ENCODE data around the gene VPS35. TPM values are rescaled to one million over a fixed set of nuclear protein-coding genes. Genes with fewer than 3 reads are reported as not detected.
A peak's percentile ranks its signal among the peaks of the same experiment; 100 is the strongest.

The VPS35 gene
- total RNA-seq, 1 donor = 159 TPM

- Histone ChIP-seq H3K9me3 (ENCODE audit: low read depth, low read length) (no peaks in the 10 kb centered on the region), H3K79me2 (ENCODE audit: insufficient read depth, low read length) (no peaks in the 10 kb centered on the region)
- no peak for TF ChIP-seq CTCF (IDR thresholded peaks at IDR 0.05; ENCODE audit: extremely low read depth, low read depth, low read length)
Observed at GRCh38 chr16:46658925-46659324, 30.1 kb downstream of the VPS35 start.

GRCh38 chr16:46651305-46651704, 37.7 kb downstream of the VPS35 start:
- Histone ChIP-seq H3K4me3 (ENCODE audit: insufficient read depth, low read length) (no peak overlapping the region), H3K4me2 (ENCODE audit: insufficient read depth, low read length) (no peak overlapping the region), H3K27ac (ENCODE audit: low read depth, low read length) (no peak overlapping the region), H2AFZ (ENCODE audit: low read length) (no peak overlapping the region), H3K36me3 (ENCODE audit: insufficient read depth, low read length) (no peaks in the 10 kb centered on the region), H3K27me3 (ENCODE audit: insufficient read depth, low read length) (no peaks in the 10 kb centered on the region), H3K79me2 (ENCODE audit: insufficient read depth, low read length) (no peaks in the 10 kb centered on the region), H3K9me3 (ENCODE audit: low read depth, low read length) (no peaks in the 10 kb centered on the region), H3K4me1 (ENCODE audit: insufficient read depth, low read length) (no peaks in the 10 kb centered on the region), H4K20me1 (ENCODE audit: insufficient read depth, low read length) (no peaks in the 10 kb centered on the region)
- TF ChIP-seq CTCF (IDR thresholded peaks at IDR 0.05; ENCODE audit: extremely low read depth, low read depth, low read length) = no peak
- no peak for DNase-seq (ENCODE audit: insufficient read length, low spot score, missing footprints)

More at GRCh38 chr16:46658925-46659324, 30.1 kb downstream of the VPS35 start:
- no peaks in the 10 kb centered on the region for H4K20me1 ChIP-seq (ENCODE audit: insufficient read depth, low read length)
- H3K36me3 ChIP-seq (ENCODE audit: insufficient read depth, low read length) = peaks cover 48% of the 10 kb centered on the region
- H3K27ac ChIP-seq (ENCODE audit: low read depth, low read length) = no peak overlapping the region
- no peak overlapping the region for H3K4me2 ChIP-seq (ENCODE audit: insufficient read depth, low read length)
- no peak overlapping the region for H2AFZ ChIP-seq (ENCODE audit: low read length)
- no peaks in the 10 kb centered on the region for H3K4me1 ChIP-seq (ENCODE audit: insufficient read depth, low read length)
- no peak for DNase-seq (ENCODE audit: insufficient read length, low spot score, missing footprints)
- no peaks in the 10 kb centered on the region for H3K27me3 ChIP-seq (ENCODE audit: insufficient read depth, low read length)
- no peak overlapping the region for H3K4me3 ChIP-seq (ENCODE audit: insufficient read depth, low read length)

- H3K9me3 ChIP-seq (ENCODE audit: low read depth, low read length) = no peaks in the 10 kb centered on the region
- no peak overlapping the region for H3K4me2 ChIP-seq (ENCODE audit: insufficient read depth, low read length)
- no peak overlapping the region for H3K4me3 ChIP-seq (ENCODE audit: insufficient read depth, low read length)
- H3K79me2 ChIP-seq (ENCODE audit: insufficient read depth, low read length) = no peaks in the 10 kb centered on the region
- no peaks in the 10 kb centered on the region for H3K36me3 ChIP-seq (ENCODE audit: insufficient read depth, low read length)
- H3K4me1 ChIP-seq (ENCODE audit: insufficient read depth, low read length) = no peaks in the 10 kb centered on the region
- H4K20me1 ChIP-seq (ENCODE audit: insufficient read depth, low read length) = no peaks in the 10 kb centered on the region
- peak; percentile 91 for DNase-seq (ENCODE audit: insufficient read length, low spot score, missing footprints)
- no peak for TF ChIP-seq CTCF (IDR thresholded peaks at IDR 0.05; ENCODE audit: extremely low read depth, low read depth, low read length)
- no peak overlapping the region for H2AFZ ChIP-seq (ENCODE audit: low read length)
- H3K27me3 ChIP-seq (ENCODE audit: insufficient read depth, low read length) = no peaks in the 10 kb centered on the region
- H3K27ac ChIP-seq (ENCODE audit: low read depth, low read length) = no peak overlapping the region
Observed at GRCh38 chr16:46650254-46650623, 38.7 kb downstream of the VPS35 start.

- H2AFZ ChIP-seq (ENCODE audit: low read length) = no peak overlapping the region
- H3K4me1 ChIP-seq (ENCODE audit: insufficient read depth, low read length) = no peaks in the 10 kb centered on the region
- no peak for TF ChIP-seq CTCF (IDR thresholded peaks at IDR 0.05; ENCODE audit: extremely low read depth, low read depth, low read length)
- no peak for DNase-seq (ENCODE audit: insufficient read length, low spot score, missing footprints)
- no peaks in the 10 kb centered on the region for H3K79me2 ChIP-seq (ENCODE audit: insufficient read depth, low read length)
- H3K9me3 ChIP-seq (ENCODE audit: low read depth, low read length) = no peaks in the 10 kb centered on the region
- H3K4me2 ChIP-seq (ENCODE audit: insufficient read depth, low read length) = no peak overlapping the region
- no peaks in the 10 kb centered on the region for H4K20me1 ChIP-seq (ENCODE audit: insufficient read depth, low read length)
- no peaks in the 10 kb centered on the region for H3K36me3 ChIP-seq (ENCODE audit: insufficient read depth, low read length)
- no peaks in the 10 kb centered on the region for H3K27me3 ChIP-seq (ENCODE audit: insufficient read depth, low read length)
- no peak overlapping the region for H3K4me3 ChIP-seq (ENCODE audit: insufficient read depth, low read length)
- H3K27ac ChIP-seq (ENCODE audit: low read depth, low read length) = no peak overlapping the region
Observed at GRCh38 chr16:46649588-46650253, 39.3 kb downstream of the VPS35 start.

Data from osteoblast (primary cell).